Right hindlimb (tissue), 1 donor: ENCODE results near the gene AGTPBP1.
"Not testable (repeated sequence)": the region's sequence is repeated elsewhere in the genome, so short reads cannot be mapped to it uniquely, and the experiment has no call there.

Experiments used
- DNase-seq: peaks from one replicate; pipeline ENCODE4 v3.0.0-alpha.2; 2018

The AGTPBP1 gene, protein sequence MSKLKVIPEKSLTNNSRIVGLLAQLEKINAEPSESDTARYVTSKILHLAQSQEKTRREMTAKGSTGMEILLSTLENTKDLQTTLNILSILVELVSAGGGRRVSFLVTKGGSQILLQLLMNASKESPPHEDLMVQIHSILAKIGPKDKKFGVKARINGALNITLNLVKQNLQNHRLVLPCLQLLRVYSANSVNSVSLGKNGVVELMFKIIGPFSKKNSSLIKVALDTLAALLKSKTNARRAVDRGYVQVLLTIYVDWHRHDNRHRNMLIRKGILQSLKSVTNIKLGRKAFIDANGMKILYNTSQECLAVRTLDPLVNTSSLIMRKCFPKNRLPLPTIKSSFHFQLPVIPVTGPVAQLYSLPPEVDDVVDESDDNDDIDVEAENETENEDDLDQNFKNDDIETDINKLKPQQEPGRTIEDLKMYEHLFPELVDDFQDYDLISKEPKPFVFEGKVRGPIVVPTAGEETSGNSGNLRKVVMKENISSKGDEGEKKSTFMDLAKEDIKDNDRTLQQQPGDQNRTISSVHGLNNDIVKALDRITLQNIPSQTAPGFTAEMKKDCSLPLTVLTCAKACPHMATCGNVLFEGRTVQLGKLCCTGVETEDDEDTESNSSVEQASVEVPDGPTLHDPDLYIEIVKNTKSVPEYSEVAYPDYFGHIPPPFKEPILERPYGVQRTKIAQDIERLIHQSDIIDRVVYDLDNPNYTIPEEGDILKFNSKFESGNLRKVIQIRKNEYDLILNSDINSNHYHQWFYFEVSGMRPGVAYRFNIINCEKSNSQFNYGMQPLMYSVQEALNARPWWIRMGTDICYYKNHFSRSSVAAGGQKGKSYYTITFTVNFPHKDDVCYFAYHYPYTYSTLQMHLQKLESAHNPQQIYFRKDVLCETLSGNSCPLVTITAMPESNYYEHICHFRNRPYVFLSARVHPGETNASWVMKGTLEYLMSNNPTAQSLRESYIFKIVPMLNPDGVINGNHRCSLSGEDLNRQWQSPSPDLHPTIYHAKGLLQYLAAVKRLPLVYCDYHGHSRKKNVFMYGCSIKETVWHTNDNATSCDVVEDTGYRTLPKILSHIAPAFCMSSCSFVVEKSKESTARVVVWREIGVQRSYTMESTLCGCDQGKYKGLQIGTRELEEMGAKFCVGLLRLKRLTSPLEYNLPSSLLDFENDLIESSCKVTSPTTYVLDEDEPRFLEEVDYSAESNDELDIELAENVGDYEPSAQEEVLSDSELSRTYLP

GRCh38 chr9:85741875-85742596 is at the start of gene AGTPBP1:
AGTPBP1 (minus strand) TSS chr9:85741954; CDS start chr9:85712533, 29,421 bp downstream.
- DNase-seq, result peak; percentile 96

DNA sequence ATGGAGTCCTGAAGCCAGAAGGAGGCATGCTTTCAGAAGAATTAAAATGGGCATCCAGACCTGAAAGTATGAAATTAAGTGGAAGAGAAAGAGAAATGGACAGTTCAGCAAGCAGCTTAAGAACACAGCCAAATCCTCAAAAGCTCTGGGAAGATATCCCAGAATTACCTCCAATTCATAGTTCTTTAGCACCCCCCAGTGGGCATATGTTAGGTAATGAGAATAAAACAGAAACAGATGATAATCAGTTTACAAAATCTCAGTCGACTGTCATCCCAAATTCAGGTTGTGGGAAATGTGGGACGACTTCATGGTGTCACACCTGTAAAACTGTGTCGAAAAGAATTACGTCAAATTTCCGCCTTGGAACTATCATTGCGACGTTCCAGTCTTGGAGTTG is 44.4 kb upstream of the AGTPBP1 start:
- DNase-seq, result not testable (repeated sequence)

- not testable (repeated sequence) for DNase-seq
Measured at GRCh38 chr9:85773844-85774243, 32.1 kb upstream of the AGTPBP1 start.

DNA sequence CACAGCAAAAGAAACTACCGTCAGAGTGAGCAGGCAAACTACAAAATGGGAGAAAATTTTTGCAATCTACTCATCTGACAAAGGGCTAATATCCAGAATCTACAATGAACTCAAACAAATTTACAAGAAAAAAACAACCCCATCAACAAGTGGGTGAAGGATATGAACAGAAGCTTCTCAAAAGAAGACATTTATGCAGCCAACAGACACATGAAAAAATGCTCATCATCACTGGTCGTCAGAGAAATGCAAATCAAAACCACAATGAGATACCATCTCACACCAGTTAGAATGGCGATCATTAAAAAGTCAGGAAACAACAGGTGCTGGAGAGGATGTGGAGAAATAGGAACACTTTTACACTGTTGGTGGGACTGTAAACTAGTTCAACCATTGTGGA is 20.0 kb upstream of the AGTPBP1 start:
- DNase-seq, result not testable (repeated sequence)

- not testable (repeated sequence) for DNase-seq
Measured at GRCh38 chr9:85757716-85758115, 16.0 kb upstream of the AGTPBP1 start.

DNA sequence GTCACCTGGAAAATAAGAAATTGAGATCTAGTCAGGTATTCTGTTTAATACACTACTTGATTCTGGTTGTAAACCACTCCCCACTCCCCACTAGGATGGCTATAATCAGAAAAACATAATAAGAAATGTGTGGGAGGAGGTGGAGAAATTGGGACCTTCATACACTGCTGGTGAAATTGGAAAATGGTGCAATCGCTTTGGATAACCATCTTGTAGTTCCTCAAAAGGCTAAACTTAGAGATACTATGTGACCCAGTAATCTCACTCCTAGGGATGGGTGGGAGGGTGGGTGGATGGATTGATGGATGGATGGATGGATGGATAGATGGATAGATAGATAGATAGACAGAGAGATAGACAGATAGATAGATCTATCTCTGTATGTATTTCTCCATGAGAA is 14.5 kb upstream of the AGTPBP1 start:
- DNase-seq, result not testable (repeated sequence)

DNA sequence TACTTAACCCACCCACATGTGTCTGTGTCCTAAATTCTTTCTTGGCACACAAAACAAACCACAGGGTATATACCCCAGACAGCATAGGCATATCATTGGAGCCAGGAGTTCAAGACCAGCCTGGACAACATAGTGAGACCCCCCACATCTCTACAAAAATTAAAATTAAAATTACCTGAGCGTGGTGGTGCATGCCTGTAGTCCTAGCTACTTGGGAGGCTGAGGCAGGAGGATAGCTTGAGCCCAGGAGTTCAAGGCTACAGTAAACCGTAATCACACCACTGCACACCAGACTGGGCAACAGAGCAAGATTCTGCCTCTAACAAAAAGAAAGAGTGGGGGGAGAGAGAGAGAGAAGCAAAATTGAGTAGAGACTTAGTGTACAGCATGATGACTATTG is 4.6 kb upstream of the AGTPBP1 start:
- no peak for DNase-seq

DNA sequence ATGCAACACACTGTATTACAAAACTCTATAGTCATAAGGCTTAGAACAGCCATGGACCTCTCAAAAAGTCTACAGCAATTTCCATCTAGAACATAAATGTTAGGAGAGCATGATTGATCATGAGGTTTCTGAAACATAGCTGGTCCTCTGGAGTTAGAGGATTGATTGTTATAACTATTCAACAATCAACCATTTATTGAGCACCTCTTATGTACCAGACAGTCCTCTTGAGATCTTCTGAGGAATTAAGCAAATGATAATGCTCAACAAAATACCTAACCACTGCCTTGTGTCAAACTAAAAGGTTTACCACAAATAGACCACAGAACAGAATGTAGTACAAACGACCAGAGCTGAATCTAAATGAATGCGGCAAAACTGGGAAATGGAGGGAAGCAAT is 3.4 kb upstream of the AGTPBP1 start:
- DNase-seq, result no peak

DNA sequence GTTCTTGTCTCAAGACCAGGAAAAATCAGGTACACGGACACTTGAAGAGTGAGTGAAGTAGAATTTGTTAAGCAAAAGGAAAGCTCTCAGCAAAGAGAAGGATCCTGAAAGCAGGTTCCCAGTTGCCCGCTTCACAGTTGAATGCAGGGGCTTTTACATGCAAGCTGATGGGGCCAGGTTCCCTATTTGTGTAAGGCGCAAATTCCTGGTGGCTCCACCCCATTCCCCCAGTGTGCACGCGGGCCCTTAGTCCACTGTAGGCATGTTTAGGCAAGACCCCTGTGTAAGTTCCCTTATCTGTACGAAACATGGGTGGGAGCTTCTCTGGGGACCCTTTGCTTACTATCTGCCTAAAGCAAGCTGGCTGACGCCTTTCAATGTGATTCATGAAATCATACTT is 2.7 kb upstream of the AGTPBP1 start:
- DNase-seq, result no peak

GRCh38 chr9:85743275-85744128 is 1.7 kb upstream of the AGTPBP1 start:
- no peak for DNase-seq

GRCh38 chr9:85742597-85742936 is 813 bp upstream of the AGTPBP1 start:
- DNase-seq, result no peak

DNA sequence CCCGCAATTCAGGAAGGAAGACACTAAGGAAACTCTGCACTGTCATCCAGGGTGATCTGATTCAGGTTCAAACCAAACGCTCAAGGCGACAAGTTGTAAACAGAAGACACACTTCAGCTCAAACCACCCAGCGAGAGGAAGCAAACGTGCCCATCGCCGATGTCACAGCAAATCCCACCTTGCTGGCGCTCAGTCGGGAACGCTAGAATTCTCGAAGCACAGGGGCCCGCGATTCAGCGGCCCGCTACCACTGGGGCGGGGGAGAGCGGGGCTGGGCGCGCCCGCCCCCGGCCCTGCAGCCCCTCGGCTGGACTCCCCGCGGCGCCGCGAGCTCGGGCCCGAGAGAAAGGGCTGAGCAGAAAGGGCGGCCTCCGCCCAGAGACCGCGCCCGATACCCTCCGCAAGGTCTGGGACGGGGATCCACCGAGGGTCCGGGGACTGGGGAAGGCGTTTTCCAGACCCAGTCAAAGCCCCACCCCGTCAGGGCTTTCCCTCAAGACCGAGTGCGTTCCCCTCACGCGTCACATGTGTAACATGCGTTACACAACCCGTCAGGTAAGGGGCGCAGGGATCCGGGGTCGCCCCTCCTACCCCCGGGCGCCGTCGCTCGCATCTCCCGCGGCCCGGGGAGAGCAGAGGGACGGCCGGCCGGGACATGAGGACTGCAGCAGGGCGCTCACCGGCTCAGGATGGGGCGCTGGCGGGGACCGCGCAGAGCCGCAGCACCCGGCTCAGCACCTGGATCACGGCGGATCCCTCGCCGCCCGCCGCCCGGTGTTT is 469 bp downstream of the AGTPBP1 start:
- peak; percentile 64 for DNase-seq

- DNase-seq, result no peak
Measured at GRCh38 chr9:85740787-85741094, 1.0 kb downstream of the AGTPBP1 start.

DNA sequence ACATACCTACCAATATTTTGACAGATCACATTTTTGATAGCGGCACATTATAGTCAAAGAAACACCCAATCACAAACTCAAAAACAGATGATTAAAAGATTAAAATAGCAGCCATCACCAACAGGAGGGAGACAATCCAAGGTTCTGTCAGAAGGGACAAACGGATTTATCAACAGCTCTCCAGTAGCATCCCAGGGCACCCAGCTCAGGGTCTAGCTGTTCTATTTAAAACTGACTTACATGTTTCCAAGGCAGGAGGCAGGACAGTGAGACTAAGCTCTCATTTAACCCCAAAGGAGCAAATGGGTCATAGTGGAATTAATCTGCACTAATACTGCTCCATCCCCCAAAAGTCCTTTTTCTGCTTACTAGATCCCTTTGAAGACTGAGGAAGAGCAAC is 3.2 kb downstream of the AGTPBP1 start:
- no peak for DNase-seq

DNA sequence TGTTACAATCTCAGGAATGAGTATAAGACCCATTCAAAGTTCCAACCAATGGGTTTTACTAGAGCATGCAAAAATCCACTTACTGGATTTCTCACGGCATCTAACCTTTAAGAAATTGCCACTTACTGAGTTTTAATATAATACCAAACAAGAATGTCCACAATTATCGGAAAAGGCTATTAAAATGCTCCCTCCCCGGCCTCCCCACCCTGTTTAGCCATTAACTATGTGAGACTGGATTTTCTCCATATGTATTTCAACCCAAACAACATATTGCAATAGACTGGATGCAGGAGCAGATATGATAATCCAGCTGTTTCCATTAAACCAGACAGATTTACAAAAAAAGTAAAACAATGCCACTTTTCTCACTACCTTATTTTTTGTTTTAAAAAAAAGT is 4.1 kb downstream of the AGTPBP1 start:
- DNase-seq, result no peak

DNA sequence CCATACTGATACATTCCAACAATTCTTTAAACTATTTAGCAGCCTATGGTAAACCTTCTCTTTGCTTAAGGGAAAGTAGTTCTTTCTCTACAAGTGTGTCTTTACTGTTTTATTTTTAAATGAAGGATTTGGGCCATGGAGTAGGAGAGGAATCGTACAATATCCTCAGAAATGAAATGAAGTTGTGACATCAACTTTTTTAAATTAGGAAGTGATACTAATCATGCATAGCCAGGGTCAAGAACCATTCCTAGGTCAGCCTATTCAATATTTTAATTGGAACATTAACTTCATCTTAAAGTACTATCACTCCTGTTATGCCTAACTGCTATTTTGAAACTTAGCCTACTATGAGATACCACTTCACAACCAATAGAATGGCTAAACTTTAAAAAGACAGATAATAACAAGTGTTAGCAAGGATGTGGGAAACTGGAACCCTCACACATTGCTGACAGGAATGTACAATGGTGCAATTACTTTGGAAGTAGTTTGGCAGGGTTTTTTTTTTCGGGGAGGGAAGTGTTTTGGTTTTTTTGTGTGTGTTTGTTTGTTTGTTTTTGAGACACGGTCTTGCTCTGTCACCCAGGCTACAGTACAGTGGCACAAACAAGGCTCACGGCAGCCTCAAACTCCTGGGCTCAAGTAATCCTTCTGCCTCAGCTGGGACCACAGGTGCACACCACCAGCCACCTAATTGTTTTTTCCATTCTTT is 10.7 kb downstream of the AGTPBP1 start:
- no peak for DNase-seq

GRCh38 chr9:85729882-85730281 is 11.9 kb downstream of the AGTPBP1 start:
- DNase-seq, result no peak

DNA sequence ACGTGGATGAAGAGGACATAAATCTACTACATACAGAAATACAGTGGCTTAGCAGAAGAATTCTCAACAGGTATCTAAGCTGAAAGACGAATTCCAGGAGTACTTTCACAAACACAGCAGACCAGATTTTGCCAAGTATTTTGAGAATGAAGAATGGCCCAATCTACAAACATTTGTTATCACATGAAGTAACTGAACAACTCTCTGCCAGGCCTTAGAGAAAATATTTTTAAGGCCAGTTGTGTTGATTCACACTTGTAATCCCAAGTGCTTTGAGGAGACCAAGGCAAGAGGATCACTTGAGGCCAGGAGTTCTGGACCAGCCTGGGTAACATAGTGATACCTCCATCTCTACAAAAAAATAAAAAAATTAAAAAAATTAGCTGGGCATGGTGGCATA is 14.3 kb downstream of the AGTPBP1 start:
- DNase-seq, result no peak

DNA sequence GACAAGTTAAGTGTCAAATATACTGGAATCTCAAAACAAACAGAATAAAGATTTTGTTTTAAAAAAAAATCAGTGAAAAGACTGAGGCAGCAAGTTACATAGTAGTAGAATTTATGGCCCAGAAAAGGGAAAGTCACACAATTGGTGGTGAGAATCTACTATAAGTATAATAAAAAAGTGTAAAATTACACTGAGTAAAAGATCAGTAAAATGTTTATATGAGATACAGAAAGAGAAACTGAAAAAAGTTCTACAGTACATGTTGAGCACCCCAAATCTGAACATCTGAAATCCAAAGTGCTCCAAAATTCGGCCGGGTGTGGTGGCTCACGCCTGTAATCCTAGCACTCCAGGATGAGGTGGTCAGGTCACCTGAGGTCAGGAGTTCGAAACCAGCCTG is 15.0 kb downstream of the AGTPBP1 start:
- no peak for DNase-seq

- DNase-seq, result no peak
Measured at GRCh38 chr9:85723215-85723614, 18.5 kb downstream of the AGTPBP1 start.
